Peyer's patch (tissue), 4 donors: ENCODE results near the gene SEMA4C.

Experiments
- CTCF ChIP-seq, 6 experiments: fragments of 450-650 bp in 4 of 6; fragments of 200-600 bp in 2 of 6; sonication (generic) in 1 of 6; IDR thresholded peaks; one replicate each; pipeline ENCODE4 v1.5.1; 2017 to 2019; ENCODE audit warnings: antibody characterized with exemption in 6 of 6, mild to moderate bottlenecking in 3 of 6, moderate library complexity in 1 of 6
- POLR2A ChIP-seq, 2 donors: fragments of 450-650 bp; IDR thresholded peaks; one replicate each; pipeline ENCODE4 v1.5.1; 2017; ENCODE audit warnings: antibody characterized with exemption in 2 of 2, mild to moderate bottlenecking in 2 of 2, moderate library complexity in 2 of 2

- TF ChIP-seq CTCF (IDR thresholded peaks at IDR 0.05) (no peak), POLR2A (IDR thresholded peaks at IDR 0.05) (no peak)
Measured at GRCh38 chr2:96844405-96844808, 25.5 kb downstream of the SEMA4C start.
